Activated CD4-positive, alpha-beta T cell treated with anti-CD3 and anti-CD28 coated beads for 4 hours (primary cell): ENCODE data around the gene PDE8B.

Source experiments
- DNase-seq, 2 donors: peaks; one replicate each; pipeline ENCODE4 v3.0.0-alpha.2; 2020

The PDE8B gene

GRCh38 chr5:77292026-77292757, 81.7 kb downstream of the PDE8B start:
- DNase-seq, result no peak

GRCh38 chr5:77294185-77294584, 83.7 kb downstream of the PDE8B start:
- DNase-seq, result no peak

- DNase-seq, result no peak
Observed at GRCh38 chr5:77295863-77296378, 85.4 kb downstream of the PDE8B start.

- DNase-seq, result no peak
Observed at GRCh38 chr5:77298146-77298545, 87.7 kb downstream of the PDE8B start.

GRCh38 chr5:77300451-77300850, 90.0 kb downstream of the PDE8B start:
- DNase-seq, result no peak

GRCh38 chr5:77301447-77301883, 91.0 kb downstream of the PDE8B start:
- no peak for DNase-seq

- DNase-seq, result no peak
Observed at GRCh38 chr5:77302247-77302646, 91.8 kb downstream of the PDE8B start.

GRCh38 chr5:77302653-77303052, 92.2 kb downstream of the PDE8B start:
- DNase-seq, result no peak

- no peak for DNase-seq
Observed at GRCh38 chr5:77304388-77304787, 93.9 kb downstream of the PDE8B start.

GRCh38 chr5:77305222-77305846, 94.9 kb downstream of the PDE8B start:
- DNase-seq, result no peak

- no peak for DNase-seq
Observed at GRCh38 chr5:77305956-77306355, 95.5 kb downstream of the PDE8B start.

GRCh38 chr5:77306531-77306930, 96.1 kb downstream of the PDE8B start:
- DNase-seq, result no peak

GRCh38 chr5:77308154-77308960, 97.9 kb downstream of the PDE8B start:
- no peak for DNase-seq

- DNase-seq, result no peak
Observed at GRCh38 chr5:77309140-77309539, 98.7 kb downstream of the PDE8B start.

- no peak for DNase-seq
Observed at GRCh38 chr5:77310494-77311213, 100.2 kb downstream of the PDE8B start.

- no peak for DNase-seq
Observed at GRCh38 chr5:77311214-77311571, 100.7 kb downstream of the PDE8B start.

GRCh38 chr5:77312413-77312812, 101.9 kb downstream of the PDE8B start:
- DNase-seq, result no peak

GRCh38 chr5:77316871-77317661, 106.6 kb downstream of the PDE8B start:
- DNase-seq, result no peak

- no peak for DNase-seq
Observed at GRCh38 chr5:77318060-77318459, 107.6 kb downstream of the PDE8B start.

- no peak for DNase-seq
Observed at GRCh38 chr5:77319117-77319804, 108.8 kb downstream of the PDE8B start.

- no peak for DNase-seq
Observed at GRCh38 chr5:77321793-77322394, 111.4 kb downstream of the PDE8B start.
